ENCODE data around the gene LRP10.
A peak's percentile ranks its signal among the peaks of the same experiment; 100 is the strongest.

LRP10 gene

GRCh38 chr14:22920697-22921096, 49.2 kb downstream of the LRP10 start:
- no peak for DNase-seq

DNA sequence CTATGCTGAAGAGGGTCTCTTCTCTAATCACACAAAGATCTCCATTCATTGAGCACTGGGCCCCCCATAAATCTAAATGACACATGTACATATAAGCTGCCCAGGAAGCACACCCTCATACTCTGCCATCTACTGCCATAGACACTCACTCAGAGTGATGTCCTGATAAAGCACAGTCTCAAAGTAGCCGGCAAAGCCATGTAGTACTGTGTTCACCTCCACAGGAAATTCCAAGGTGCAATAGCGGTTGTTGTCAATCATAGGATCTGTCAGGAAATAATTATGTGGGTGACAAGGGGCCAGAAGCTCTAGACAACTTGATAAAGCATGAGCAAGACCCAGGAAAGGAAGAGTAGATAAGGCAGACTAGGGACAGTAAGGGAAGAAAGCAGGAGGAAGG, 50.8 kb downstream of the LRP10 start:
- DNase-seq = no peak

DNA sequence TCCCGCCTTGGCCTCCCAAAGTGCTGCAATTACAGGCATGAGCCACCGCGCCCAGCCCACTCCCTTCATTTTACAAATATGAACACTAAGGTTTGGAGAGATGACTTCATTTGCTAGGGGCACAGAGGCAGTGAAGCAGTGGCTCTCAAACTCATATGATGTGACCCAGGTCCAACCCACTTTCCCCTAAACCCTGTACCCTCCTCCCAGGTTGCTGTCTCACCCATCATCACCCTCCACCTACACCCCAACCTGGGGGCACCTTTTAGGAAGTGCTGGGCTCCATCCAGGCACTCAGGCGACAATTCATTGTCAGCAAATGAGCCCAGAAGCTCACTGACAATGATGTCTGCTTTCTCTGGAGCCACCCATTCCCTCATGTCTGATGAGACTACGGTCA, 52.2 kb downstream of the LRP10 start:
- DNase-seq = no peak

GRCh38 chr14:22925513-22925912, 54.0 kb downstream of the LRP10 start:
- DNase-seq = no peak

DNA sequence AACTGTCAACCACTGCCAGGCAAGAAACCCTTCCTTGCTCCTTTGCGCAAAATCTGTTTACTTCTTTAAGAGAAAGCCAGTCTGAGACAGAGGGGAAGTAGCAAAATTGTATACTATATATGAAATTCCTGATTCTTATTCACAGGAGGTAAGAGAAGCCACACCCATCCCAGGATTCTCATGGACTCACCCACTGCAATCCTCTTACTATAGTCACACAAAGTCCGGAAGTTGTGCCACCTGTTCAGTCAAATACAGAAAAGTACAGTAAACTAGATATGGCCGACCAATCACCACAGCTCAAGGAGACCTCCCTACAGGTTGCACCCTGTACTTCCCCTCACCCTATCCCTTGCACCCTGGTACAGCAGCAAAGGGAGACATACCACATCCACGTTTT, 54.8 kb downstream of the LRP10 start:
- no peak for DNase-seq

DNA sequence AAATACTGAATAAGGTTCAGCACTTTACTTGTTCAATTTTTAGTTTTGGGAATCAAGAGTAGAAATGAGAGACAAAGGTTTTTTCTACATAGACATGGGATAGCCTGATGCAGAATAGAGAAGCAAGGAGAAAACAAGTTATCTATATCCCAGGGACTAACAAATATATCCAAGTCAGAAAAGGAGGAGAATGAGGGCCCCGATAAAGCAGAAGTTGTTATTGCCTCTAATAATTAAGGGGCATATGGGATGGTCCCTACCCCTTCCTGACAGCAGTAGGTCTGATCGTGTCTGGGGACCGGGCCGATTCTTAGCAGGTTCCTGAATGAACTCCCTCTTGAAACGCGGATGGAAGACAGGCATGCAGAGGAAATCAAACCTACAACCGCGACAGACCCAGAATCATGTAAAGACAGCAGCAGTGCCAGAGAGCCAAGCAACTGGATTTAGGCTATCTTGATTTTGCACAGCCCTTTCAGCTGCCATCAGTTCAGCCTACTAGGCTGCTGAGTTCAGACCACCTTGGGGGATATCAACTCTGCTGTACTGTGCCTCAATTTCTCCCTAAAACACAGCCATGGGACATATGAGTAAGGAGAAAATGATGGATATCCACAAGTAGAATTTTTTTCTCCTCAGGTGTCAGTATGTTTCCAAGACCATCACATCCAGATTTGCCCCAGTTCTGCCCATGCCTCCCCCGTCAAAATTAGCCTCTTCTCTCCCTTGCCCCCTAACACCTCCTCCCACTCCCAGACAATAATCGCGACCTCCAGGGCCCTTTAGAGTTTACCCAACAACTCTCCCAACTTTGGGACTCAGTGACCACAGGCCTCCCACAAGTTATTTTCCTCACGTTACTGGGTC, 56.9 kb downstream of the LRP10 start:
- DNase-seq = peak; percentile 7

DNA sequence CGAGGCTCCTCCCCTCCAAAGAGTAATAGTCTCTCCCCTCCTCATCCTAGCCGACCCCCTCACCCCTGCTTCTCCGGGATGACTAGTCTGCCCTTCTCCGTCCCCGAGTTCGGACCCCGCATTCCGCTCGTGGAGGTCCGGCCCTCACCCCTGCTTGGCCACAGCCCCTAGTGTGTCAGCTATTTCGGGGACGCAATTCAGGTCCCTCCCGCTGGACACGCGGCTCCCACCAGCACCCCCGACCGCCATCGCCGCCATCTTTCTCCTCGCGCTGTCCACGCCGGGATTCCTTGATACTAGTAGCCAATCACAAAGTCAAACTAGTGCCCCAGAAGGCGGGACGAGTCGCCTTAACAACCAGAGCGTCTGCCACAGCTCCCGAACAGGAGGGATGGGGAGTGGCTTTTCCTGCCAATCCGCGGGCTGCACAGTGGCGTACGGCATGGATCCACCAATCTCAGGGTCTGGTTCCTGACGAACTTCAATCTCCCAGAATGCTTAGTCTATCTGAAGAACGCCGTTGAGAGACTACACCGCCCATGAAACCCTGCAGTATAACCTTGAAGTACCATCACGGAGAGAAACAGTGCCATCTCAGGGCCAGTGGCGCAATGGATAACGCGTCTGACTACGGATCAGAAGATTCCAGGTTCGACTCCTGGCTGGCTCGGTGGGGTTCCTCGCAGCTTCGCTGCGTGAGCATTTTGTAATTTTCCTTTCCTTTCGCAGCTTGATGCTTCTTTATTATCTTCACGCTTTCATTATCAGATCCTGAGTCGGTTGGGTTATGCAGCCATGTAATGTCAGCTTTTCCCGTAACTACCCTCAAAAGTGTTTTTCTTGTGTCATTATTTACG, 57.8 kb downstream of the LRP10 start, which contains the start of gene PRMT5:
TSS of gene PRMT5 (minus strand) at position 273 of the 857 bp plus-strand sequence. CDS start at position 258, 15 bp downstream.
- peak; percentile 99 for DNase-seq

DNA sequence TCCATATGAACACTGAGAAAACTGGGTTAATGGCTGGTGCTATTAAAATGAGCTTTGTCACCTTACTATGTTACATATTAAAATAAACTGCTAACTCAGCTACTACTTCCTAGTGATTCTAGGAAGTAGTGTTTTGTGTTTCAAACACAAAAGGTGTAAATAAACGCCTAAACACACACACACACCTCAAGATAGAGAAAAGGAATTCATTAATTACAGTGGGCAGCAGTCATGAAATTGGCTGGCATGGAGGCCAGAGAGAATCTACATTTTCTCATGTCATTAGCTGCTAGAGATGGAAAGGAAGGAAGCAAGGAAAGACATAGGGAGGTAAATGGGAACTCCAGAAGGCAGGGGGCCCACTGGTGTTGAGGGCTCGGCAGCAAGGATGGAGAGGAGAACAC, 58.4 kb downstream of the LRP10 start:
- no peak for DNase-seq
